COLO668 (cell line): ENCODE measurements around the gene ODAD3.
"Not testable (repeated sequence)": the region's sequence is repeated elsewhere in the genome, so short reads cannot be mapped to it uniquely, and the experiment has no call there.

Source experiments
- DNase-seq: peaks from one replicate; lab custom pipeline; 2025; ENCODE audit not compliant: unreplicated experiment; lab: John Stamatoyannopoulos, UW

ODAD3 gene

GRCh38 chr19:11460207-11460606 lies 25.3 kb upstream of the ODAD3 start:
- DNase-seq: no peak

GRCh38 chr19:11458912-11459311 lies 24.0 kb upstream of the ODAD3 start:
- DNase-seq: not testable (repeated sequence)

DNA sequence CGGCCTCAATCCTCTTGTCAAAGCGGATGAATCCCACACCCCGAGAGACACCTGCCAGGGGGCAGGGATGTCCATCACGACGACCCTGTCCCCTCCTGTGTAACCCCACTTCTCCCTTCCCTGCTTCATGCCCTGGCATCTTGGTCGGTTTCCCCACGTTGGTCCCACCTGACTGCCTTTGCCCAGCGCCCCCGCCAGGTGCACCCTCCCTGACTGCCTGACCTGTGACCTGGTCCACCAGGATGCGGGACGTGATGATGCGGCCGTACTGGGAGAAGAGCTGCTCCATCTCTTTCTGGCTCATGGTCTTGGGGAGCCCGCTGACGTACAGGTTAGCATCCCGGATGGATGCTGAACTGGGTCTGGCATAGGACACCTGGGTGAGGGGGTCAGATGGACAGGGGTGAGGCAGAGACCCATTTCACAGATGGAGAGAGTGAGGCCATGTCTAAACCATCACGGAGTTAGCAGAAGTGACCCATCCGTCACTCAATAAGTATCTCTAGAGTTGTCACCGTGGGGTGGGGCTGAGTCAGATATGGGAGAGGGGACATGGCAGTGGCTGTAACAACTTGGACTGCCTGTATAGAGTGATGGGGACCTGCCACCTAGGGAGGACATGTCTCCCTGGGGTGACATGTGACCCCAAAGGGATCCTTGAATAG lies 23.4 kb upstream of the ODAD3 start:
- no peak for DNase-seq

- DNase-seq: no peak
These were observed 22.9 kb upstream of the ODAD3 start for GRCh38 chr19:11457831-11458230.

DNA sequence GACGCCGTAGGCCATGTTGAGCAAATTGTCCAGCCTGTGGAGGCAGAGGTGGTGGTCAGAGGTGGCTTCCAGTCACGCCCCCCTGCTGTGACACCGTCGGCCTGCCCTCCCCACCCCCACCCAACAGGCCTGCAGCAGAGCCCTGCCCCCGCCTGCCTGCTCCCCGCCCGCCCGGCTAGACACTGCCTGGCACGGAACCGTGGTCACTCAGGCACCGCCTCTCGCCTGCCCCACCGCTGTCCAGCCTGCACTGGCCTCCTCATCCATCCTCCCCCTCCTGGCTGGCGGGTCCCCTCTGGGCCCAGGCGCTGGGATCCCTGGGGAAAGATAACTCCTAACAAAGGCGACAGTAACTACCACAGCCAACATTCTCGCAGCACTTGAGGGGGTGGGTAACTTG lies 22.2 kb upstream of the ODAD3 start:
- no peak for DNase-seq

- DNase-seq: no peak
These were observed 21.7 kb upstream of the ODAD3 start for GRCh38 chr19:11456659-11457058.

- DNase-seq: not testable (repeated sequence)
These were observed 20.3 kb upstream of the ODAD3 start for GRCh38 chr19:11455233-11455554.

DNA sequence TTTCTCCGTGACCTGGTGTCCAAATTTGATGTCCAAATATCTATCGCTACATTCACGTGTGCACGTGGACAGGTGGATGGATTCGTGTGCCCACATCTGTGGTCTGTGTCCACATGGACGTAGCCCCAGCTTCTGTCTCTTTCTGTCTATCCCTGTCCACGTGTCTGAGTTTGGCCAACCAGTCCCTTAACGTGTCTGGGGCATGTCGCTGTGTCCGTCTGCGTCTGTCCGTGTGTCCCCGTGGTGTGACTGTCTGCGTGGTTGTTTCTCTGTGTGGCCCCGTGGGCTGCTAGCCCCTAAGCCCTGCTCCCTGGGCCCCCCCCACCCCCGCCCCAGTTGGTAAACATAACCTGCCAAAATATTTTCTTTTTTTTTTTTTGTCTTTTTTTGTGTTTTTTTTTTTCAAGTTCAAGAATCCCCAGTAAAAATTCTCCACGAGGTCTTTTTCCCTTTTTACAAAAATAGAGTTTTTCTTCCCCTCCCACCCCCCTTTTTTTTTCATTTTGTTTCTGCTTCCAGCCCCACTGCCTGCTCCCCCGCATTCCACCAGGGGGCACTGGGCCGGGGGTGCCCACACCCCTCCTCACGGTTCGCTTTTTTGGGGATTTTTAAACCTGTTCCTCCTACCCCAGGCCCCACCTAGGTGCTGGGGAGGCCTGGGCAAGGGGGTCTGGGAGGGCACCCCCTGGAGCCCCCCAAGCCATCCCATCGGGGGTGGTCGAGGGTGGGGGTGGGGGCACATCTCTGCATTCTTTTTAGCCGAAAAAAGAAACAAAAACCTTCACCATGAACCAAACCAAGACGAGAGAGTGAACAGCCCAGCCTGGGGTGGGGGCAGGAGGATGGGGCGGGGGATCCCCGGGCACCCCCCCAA lies 18.8 kb upstream of the ODAD3 start:
- DNase-seq: no peak

DNA sequence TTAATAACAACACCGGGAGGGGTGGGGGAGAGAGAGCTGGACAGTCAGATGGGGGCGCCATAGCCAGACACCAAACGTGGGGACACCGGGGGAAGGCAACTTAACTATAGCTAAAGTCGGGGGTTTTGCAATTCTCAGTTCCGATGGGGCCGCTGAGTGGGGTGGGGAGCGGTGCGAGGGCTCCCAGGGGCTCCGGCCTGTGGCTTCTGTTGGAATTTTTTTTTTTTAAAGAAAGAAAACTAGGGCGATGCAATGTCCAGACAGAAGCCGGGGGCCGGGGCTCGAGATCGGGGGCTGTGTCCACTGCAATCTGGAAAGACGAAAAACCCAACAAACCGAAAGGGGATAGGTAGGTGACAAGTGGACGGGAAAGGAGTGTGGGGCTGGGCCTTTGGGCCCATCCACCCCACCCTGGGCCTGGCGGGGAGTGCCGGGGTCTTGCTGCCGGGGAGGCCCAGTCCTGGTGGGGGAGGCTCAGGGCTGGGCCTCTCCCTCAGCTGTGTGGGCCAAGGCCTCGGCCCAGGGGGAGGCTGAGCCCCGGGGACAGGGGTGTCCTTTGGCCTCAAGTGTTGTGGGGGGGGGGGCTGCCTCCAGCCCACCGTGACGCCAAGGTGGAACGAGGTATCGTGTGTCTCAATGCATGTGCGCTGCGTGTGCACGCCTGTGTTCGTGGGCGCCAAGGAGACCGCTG lies 17.8 kb upstream of the ODAD3 start:
- DNase-seq: no peak

GRCh38 chr19:11451871-11452619 lies 17.1 kb upstream of the ODAD3 start:
- DNase-seq: no peak

GRCh38 chr19:11451327-11451870 lies 16.5 kb upstream of the ODAD3 start:
- no peak for DNase-seq

DNA sequence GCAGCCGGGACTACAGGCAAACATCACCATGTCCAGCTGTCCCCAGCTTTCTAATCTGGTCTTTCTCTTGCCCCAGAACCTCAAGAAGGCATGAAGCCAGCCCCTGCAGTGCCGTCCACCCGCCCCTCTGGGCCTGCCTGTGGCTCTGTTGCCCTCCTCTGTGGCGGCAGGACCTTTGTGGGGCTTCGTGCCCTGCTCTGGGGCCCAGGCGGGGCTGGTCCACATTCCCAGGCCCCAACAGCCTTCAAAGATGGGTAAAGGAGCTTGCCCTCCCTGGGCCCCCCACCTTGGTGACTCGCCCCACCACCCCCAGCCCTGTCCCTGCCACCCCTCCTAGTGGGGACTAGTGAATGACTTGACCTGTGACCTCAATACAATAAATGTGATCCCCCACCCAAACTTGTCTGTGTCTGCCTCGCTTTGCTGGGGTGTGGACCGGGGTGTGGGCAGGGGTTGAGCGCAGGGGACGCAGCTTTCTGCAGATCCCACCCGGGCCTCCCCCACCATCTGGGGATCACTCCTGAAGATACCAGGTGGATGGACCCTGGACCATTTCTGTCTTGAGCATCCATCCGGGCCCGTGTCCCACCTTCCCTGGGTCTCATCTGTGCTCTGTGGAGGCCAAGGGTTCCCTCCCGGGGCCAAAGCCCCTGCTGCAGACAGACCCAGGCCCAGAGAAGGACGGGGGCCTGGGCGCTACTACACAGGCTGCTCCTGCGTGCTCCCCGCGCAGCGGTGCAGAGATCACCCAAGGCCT lies 15.8 kb upstream of the ODAD3 start:
- no peak for DNase-seq

- DNase-seq: no peak
These were observed 14.1 kb upstream of the ODAD3 start for GRCh38 chr19:11448923-11449554.

DNA sequence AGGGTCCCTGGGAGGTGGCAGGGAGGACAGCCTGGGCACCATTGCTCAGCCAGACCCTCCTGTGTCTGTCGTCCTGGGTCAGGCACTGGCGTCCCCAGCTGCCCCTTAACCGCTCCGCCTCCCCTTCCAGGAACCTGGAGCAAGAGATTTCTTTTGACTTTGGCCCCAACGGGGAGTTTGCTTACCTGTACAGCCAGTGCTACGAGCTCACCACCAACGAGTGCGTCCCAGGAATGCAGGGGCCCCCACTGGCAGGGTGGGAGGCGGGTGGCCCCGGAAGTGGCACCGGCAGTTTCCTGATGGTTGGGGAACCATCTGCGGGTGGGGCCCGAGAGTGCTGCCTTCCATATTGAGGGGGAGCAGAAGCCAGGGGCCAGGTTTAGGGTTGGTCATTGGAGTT lies 13.5 kb upstream of the ODAD3 start:
- no peak for DNase-seq

DNA sequence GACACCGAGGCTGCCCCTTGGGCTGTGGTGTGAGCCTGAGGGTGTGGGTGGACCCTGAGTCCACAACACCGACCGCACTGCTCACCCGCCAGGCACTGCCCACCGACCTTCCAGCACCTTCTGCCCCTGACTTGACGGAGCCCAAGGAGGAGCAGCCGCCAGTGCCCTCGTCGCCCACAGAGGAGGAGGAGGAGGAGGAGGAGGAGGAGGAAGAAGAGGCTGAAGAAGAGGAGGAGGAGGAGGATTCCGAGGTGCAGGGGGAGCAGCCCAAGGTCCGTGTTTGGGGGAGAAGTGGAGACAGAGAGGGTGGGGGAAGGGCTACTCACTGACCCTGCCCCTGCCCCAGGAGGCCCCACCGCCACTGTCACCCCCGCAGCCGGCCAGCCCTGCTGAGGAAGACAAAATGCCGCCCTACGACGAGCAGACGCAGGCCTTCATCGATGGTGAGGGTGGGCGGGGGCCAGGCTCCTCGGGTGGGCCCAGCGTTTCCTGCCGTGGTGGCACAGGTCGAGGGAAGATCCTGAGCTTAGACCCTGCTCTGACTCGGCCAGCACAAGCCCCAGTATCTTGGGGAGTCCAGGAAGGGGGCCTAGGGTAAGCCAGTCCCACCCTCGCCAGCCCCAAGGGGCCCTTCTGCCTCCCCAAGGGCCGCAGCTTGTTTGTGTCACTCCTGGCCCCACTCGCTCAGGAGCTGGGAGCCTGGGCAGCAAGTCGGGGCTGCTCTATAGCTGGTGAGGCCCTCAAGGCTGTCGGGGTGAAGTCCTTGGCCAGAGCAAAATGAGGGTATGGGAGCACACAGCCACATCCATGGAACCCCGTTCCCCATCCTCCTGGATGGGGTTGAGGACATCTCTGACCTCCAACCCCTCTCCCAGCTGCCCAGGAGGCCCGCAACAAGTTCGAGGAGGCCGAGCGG lies 12.7 kb upstream of the ODAD3 start:
- no peak for DNase-seq

- peak; percentile 56 for DNase-seq
These were observed 11.9 kb upstream of the ODAD3 start for GRCh38 chr19:11446652-11447301.

DNA sequence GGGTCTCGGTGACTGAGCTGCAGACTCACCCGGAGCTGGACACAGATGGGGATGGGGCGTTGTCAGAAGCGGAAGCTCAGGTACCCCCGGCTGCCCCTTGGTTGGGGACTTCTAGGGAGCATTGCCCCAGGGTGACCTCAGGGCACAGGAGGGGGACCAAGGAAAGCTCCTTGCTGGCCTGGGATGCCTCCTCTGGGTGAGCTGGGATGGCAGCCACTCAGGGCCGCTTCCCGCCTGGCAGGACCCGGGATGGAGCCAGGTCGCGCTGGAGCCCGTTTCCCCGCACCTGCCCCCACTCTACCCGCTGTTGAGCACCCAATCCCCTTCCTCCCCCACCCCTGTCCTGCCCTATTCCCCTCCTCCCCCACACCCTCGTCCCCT lies 11.3 kb upstream of the ODAD3 start:
- DNase-seq: no peak

DNA sequence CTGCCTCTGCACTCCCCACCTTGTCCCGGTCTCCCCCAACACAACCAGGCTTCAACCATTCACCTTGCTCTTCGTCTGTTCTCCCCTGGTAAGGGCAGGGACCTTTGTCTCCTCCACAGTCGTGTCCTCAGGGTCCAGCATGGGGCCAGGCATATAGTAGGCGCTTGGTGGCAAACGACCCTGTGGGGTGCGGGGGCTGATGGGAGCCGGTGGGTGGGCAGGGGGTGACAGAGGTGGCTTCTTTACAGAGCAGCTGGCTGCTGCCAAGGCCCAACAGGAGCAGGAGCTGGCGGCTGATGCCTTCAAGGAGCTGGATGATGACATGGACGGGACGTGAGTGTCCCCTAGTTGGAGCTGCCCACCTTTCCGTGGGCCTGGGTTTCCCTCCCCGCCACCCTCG lies 10.2 kb upstream of the ODAD3 start:
- no peak for DNase-seq
